Stomach smooth muscle (tissue), 2 donors: ENCODE data around the gene NAPSA.
"Not testable (repeated sequence)": the region's sequence is repeated elsewhere in the genome, so short reads cannot be mapped to it uniquely, and the experiment has no call there.

Source experiments
- H3K27ac ChIP-seq: one replicate; pipeline ENCODE4 v1.7.0; 2013; ENCODE audit warnings: mild to moderate bottlenecking, low read length, inconsistent platforms
- H3K27me3 ChIP-seq, 2 donors: one replicate each; pipeline ENCODE4 v1.7.0; 2013; ENCODE audit warnings: low read length in 2 of 2; ENCODE audit not compliant: insufficient read depth in 2 of 2, control insufficient read depth in 1 of 2
- H3K36me3 ChIP-seq, 2 donors: one replicate each; pipeline ENCODE4 v1.7.0; 2013; ENCODE audit warnings: low read length in 2 of 2; ENCODE audit not compliant: control insufficient read depth in 2 of 2, insufficient read depth in 2 of 2
- H3K4me1 ChIP-seq: one replicate; pipeline ENCODE4 v1.7.0; 2013; ENCODE audit warnings: low read length; ENCODE audit not compliant: control insufficient read depth, insufficient read depth
- H3K4me3 ChIP-seq, 2 donors: one replicate each; pipeline ENCODE4 v1.7.0; 2013; ENCODE audit warnings: low read length in 2 of 2
- H3K9ac ChIP-seq, 2 donors: one replicate each; pipeline ENCODE4 v1.7.0; 2013; ENCODE audit warnings: low read length in 2 of 2, mild to moderate bottlenecking in 1 of 2
- H3K9me3 ChIP-seq, 2 donors: one replicate each; pipeline ENCODE4 v1.7.0; 2013; ENCODE audit warnings: low read length in 2 of 2; ENCODE audit not compliant: control insufficient read depth in 2 of 2
- donor health status: healthy.
- donor health status: Pancreatic carcinoma.

The NAPSA gene

DNA sequence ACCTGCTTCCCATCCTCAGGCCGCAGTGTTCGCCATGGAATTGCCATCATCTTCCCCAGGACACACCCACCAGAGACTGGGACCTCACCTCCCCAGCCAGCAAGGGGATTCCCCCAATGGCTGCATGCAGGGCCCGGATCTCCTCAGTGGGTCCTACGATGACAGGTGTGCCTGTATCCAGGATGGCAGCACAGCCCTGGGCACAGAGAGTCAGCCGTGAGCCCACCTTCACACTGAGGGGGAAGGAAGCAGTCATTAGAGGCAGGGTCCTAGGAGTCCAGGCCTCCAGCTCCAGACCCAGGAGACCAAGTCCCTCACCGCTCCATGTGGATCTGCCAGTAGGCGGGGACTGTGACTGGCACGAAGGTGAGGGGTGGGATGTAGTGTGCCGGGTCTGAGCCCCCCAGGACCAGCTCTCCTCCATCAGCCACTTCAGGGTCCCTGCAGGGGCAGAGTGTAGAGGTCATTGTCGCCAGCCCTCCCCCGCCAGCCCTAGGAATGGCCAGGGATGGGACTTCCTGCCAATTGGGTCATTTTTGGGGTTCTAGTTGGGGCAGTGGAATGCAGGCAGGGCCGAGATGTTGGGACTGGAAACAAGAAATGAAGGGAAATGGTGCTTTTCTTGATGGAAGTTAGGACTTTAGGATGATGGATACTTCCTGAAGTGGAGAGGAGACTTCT, 30.6 kb downstream of the NAPSA start:
- H3K27ac ChIP-seq = no peak overlapping the region
- peaks cover 12% of the 10 kb centered on the region for H3K4me1 ChIP-seq
- H3K9ac ChIP-seq = no peak overlapping the region
- H3K27me3 ChIP-seq = peaks cover 29 to 42% of the 10 kb centered on the region in 2 donors
- no peak overlapping the region for H3K4me3 ChIP-seq
- H3K9me3 ChIP-seq = no peaks in the 10 kb centered on the region
- no peaks in the 10 kb centered on the region for H3K36me3 ChIP-seq

DNA sequence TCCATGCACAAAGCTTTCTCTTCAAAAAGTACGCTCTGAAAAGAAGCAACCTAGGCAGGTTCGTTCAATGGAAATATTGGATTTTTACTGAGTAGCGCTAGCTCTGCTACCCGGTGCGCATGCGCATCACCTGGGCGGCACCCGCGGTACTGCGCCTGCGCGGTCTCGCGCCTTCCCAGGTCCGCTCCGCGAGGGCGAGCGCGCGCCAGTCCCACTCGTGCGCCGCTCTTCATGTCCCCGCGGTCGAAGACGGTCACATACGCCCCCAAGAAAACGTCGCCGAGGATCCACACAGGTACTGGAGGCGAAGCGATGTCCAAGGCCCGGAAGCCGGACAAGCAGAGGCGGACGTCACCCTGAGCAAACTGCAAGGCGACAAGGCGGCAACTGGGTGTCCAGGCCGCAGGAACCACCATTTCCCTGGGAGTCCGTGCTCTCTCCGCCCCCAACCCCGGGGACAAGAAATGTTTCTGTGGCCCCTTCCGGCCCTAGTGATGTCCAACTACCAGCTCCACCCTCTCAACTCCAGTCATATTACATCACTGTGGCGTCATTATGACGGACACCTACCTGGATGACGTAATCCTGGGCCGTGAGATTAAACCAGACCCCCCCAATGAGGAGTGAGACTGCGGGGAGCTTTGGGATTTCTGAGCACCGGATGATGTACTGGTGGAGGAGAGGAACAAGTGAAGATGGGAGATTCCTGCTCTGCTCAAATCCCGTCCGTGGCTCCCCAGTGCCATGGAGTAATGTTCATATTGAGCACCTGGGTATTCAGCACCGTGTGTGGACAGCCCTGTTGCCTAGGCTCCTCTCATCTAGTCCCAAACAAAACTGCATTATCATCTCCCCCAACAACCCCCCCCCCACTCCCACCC, 31.5 kb downstream of the NAPSA start:
- Histone ChIP-seq H3K27me3 (peaks cover 34 to 45% of the 10 kb centered on the region in 2 donors), H3K9ac (peak overlapping the region in 1 of 2 donors; percentile 44), H3K4me1 (peaks cover 19% of the 10 kb centered on the region), H3K4me3 (peak overlapping the region; percentile 71 to 75), H3K9me3 (no peaks in the 10 kb centered on the region), H3K27ac (no peak overlapping the region), H3K36me3 (no peaks in the 10 kb centered on the region)

DNA sequence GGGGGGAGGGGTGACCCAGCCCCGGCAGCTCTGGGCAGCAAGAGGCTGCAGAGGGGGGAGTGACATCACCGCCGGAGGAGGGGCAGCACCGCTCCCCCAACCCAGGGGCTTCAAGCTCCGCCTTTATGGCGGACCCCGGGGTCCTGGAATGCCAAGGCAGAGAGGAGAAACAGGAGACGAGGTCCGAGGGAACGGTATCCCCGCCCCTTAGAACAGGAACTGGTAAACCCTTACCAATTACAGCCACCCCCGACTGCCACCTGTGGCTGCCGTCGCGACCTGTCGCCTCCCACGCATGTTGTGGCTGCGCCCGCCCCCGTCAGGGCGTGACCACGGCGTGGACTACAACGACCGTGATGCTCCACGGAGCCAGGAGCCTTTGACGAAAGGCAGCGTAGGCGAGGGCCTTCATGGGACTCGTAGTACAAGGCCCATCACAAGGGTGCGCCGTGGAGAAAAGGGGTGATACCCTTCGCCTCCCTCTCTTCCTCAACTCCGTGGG, 32.2 kb downstream of the NAPSA start:
- H3K9ac ChIP-seq = peak overlapping the region in 1 of 2 donors; percentile 44
- no peaks in the 10 kb centered on the region for H3K9me3 ChIP-seq
- peaks cover 19% of the 10 kb centered on the region for H3K4me1 ChIP-seq
- no peak overlapping the region for H3K27ac ChIP-seq
- peak overlapping the region; percentile 71 to 75 for H3K4me3 ChIP-seq
- H3K36me3 ChIP-seq = no peaks in the 10 kb centered on the region
- H3K27me3 ChIP-seq = peaks cover 37 to 45% of the 10 kb centered on the region in 2 donors

DNA sequence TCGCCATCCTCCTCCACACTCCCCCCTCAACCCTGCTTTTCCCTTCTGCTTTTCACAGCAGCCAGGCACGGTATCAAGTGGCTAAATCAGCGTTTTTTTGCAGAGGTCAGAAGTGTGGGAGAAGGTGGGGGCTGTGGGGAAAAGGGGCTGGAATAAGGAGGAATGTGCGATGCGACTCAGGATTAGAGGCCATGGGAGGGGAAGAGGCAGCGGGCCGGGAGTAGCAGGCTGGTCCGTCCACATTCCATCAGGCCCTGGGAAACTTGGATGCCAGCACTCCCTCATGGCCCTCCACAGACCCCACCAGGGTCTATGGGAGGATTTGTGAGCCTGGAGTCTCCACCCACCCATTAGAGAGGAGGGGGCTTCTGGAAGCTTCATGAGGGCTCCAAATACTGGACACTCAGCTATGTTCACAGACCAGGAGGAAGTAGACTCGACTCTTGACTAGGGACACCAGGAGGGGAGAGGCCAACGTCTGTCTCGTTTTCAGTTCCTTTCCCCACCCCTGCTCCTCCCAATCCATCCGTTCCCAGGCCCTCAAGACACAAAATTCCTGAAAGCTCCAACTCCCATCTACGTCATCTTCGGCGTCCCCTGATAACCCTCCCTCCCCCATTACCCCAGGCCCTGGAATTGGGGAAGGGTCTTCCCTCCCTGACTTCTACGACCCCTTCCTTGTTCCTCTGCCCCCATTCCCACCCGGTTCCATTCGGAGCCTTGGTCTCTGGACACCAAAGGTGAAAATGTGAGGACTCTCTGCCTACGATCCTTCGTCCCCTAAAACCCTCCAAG, 33.0 kb downstream of the NAPSA start:
- Histone ChIP-seq H3K4me1 (peaks cover 19% of the 10 kb centered on the region), H3K27ac (no peak overlapping the region), H3K4me3 (peak overlapping the region in 1 of 2 donors; percentile 71), H3K36me3 (no peaks in the 10 kb centered on the region), H3K9ac (no peak overlapping the region), H3K9me3 (no peaks in the 10 kb centered on the region), H3K27me3 (peaks cover 43 to 50% of the 10 kb centered on the region in 2 donors)

DNA sequence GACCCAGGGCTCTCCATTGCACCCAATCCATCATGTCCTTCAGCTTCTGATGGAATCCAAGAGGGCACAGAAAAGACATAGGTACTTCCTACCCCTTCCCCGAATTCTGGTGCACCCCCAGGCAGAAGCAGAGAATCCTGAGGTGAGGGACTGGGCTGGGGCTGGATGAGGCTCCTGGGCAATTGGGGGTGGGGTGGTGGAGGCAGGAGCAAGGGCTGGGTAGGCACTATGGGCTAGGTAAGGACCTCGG, 33.5 kb downstream of the NAPSA start:
- Histone ChIP-seq H3K4me3 (no peak overlapping the region), H3K36me3 (no peaks in the 10 kb centered on the region), H3K27me3 (peaks cover 48 to 52% of the 10 kb centered on the region in 2 donors), H3K9ac (no peak overlapping the region), H3K27ac (no peak overlapping the region), H3K9me3 (no peaks in the 10 kb centered on the region), H3K4me1 (peaks cover 19% of the 10 kb centered on the region)

DNA sequence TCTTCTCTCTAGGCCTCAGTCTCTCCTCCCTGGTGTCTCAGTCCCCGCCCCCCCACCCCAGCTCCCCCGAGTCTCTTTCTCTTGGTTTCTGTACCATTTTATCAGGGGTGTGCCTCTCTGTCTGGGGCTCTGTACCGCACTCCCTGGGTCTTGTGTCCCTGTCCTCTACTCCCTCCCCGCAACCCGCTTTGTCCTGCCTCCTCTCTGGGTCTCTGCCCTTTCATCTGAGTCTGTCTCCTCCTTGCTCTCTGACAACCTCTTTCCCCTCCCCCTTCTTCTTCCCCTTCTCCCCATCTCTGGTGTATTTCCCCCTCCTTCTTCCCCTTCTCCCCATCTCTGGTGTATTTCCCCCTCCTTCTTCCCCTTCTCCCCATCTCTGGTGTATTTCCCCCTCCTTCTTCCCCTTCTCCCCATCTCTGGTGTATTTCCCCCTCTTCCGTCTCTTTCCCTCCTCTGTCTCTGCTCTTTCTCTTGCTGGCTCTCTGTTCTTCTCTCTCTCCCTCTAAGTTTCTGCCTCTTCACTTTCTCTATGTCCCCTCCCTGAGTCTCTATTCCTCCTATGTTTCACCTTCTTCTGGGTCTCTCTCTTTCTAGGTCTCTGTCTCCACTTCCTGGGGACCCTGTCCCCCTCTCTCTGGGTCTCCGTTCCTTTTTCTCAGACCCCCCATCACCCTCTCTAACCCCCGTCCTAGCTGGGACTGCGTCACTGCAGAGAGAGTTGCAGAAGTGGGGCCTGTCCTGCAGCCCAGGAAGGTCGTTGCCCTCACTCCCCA, 34.0 kb downstream of the NAPSA start:
- Histone ChIP-seq H3K4me1 (peaks cover 19% of the 10 kb centered on the region), H3K9ac (no peak overlapping the region), H3K9me3 (no peaks in the 10 kb centered on the region), H3K27ac (no peak overlapping the region), H3K27me3 (peaks cover 53% of the 10 kb centered on the region in 2 donors), H3K36me3 (no peaks in the 10 kb centered on the region), H3K4me3 (no peak overlapping the region)

DNA sequence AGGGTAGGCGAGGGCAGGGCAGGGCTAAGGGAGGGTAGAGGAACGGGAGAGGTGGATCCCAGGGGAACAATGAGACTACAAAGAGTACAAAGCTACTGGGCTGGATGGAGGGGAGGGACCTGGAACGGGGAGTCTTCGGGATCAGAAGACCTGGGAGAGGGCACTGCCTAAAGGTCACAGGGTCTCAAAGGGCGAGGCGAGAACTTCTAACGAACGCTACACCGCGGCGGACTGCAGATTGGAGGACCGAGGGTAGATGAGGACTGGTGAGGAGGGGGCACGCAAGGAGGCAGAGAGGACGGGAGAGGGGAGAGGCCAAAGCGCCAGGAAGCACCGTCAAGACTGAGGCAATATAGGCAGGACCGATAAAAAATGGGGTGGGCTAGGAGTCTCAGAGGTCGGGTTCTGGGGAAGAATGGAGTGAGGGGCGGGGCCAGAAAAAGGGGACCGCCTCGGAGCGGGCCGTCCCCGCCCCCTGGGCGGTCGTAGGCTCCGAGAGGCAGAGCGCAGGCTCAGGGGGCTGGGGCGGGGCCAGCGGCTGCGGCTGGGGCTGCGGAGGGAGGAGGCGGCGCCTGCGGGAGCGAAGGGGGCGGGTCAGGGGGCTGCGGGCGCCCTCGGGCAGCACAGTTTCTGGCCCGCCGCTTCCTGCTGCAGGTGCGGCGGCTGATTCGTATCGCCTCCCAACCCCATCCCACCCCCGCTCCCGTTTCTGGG, 34.9 kb downstream of the NAPSA start:
- Histone ChIP-seq H3K9me3 (no peaks in the 10 kb centered on the region), H3K36me3 (no peaks in the 10 kb centered on the region), H3K4me1 (peaks cover 24% of the 10 kb centered on the region), H3K27me3 (peaks cover 58 to 60% of the 10 kb centered on the region in 2 donors), H3K27ac (no peak overlapping the region), H3K9ac (no peak overlapping the region), H3K4me3 (peak overlapping the region in 1 of 2 donors; percentile 52)

DNA sequence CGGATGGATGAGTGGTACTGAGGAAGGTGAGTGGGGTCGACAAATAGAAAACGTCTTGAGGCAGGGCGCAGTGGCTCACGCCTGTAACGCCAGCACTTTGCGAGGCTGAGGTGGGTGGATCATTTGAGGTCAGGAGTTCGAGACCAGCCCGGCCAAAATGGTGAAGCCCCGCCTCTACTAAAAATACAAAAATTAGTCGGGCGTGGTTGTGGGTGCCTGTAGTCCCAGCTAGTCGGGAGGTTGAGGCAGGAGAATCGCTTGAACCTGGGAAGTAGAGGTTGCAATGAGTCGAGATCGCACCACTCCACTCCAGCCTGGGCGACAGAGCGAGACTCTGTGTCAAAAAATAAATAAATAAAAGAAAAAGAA, 35.5 kb downstream of the NAPSA start:
- Histone ChIP-seq H3K4me3 (peak overlapping the region; percentile 65 to 69), H3K4me1 (peaks cover 24% of the 10 kb centered on the region), H3K27me3 (peaks cover 57 to 60% of the 10 kb centered on the region in 2 donors)
- not testable (repeated sequence) for H3K9ac ChIP-seq, H3K9me3 ChIP-seq, H3K36me3 ChIP-seq, H3K27ac ChIP-seq

DNA sequence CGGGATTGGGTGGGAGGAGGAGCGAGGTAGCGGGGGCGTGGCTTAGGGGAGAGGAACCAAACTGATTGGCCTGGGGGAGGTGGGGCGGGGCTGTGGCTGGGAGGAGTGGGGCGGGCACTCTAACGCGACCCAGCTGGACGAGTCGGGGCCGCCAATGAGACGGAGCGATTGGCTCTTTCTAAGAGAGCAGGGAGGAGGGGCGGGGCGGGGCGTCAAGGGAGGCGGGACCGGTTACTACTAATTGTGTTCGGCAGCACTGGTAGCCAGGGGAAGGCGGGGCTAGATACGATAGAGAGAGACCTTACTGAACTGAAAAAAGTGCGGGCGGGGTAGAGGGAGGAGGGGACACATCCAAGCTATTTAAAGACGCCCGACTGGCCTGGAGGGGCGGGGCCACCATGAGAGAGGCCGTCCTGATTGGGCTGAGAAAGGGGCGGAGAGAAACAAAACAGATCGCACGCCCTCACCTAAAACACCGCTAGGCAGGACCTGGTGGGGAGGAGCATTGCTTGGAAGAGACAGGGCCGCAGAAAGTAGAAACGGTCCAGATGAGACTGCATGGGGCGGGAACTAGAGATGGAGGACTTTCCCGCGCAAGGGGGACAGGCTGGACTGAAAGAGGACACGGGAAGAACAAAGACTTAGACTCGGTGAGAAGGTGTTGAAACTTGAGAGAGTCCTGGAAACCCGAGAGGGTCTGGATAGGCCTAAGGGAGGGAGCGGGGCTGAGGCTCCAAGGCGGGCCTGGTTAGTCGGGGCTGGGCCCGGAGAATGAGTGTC, 36.1 kb downstream of the NAPSA start, which contains the start of gene KCNC3:
Gene KCNC3 (minus strand): TSS at position 232 of the 780 bp plus-strand sequence. CDS start 295 bp downstream, outside the sequence.
- peaks cover 52 to 60% of the 10 kb centered on the region in 2 donors for H3K27me3 ChIP-seq
- H3K9ac ChIP-seq = no peak within 1 kb of the TSS
- peak within 1 kb of the TSS; percentile 65 to 69 for H3K4me3 ChIP-seq
- no peaks in the 10 kb centered on the region for H3K9me3 ChIP-seq
- no peaks in the 10 kb centered on the region for H3K36me3 ChIP-seq
- no peak within 1 kb of the TSS for H3K27ac ChIP-seq
- H3K4me1 ChIP-seq = peaks cover 24% of the 10 kb centered on the region
